ENCODE data around the gene MAD1L1.

- TF ChIP-seq CTCF (IDR thresholded peaks at IDR 0.05) (no peak), POLR2A (IDR thresholded peaks at IDR 0.05) (no peak)
Measured at GRCh38 chr7:1925349-1925748, 307.4 kb downstream of the MAD1L1 start.
